CD4-positive, alpha-beta memory T cell (primary cell): Measurements from ENCODE around the gene WDFY2. TPM values are rescaled to one million over a fixed set of nuclear protein-coding genes. Genes with fewer than 3 reads are reported as not detected.
A peak's percentile ranks its signal among the peaks of the same experiment; 100 is the strongest.
"Not testable (repeated sequence)": the region's sequence is repeated elsewhere in the genome, so short reads cannot be mapped to it uniquely, and the experiment has no call there.

Source experiments
- CTCF ChIA-PET: fragments of 350-600 bp; sonication (Branson Sonifier 250); formaldehyde crosslinking; loops from one replicate; lab custom pipeline; 2021; ENCODE audit warnings: inconsistent platforms; ENCODE audit not compliant: partially characterized antibody; lab: Charles Lee
- POLR2A ChIA-PET: fragments of 350-600 bp; sonication (Branson Sonifier 250); formaldehyde crosslinking; loops from one replicate; lab custom pipeline; 2021; ENCODE audit not compliant: partially characterized antibody; lab: Charles Lee
- DNase-seq, 5 donors: peaks; one replicate each; pipeline versions ENCODE4 v3.0.0 to v3.0.0-alpha.2; 2020 to 2022; ENCODE audit warnings: mixed read lengths in 1 of 5
- H3K27ac ChIP-seq: one replicate; pipeline ENCODE4 v1.7.0; 2013; ENCODE audit warnings: low read depth, low read length
- H3K27me3 ChIP-seq: 2 replicates; pipeline ENCODE4 v1.7.0; 2013; ENCODE audit warnings: mild to moderate bottlenecking, low read length, moderate library complexity; ENCODE audit not compliant: insufficient read depth
- H3K36me3 ChIP-seq: 2 replicates; pipeline ENCODE4 v1.7.0; 2013; ENCODE audit warnings: mild to moderate bottlenecking, low read length, moderate library complexity; ENCODE audit not compliant: insufficient read depth
- H3K4me1 ChIP-seq: 2 replicates; pipeline ENCODE4 v1.7.0; 2013; ENCODE audit warnings: mild to moderate bottlenecking, low read length, moderate library complexity; ENCODE audit not compliant: insufficient read depth
- H3K4me3 ChIP-seq, 2 donors: one replicate each; pipeline ENCODE4 v1.7.0; 2013; ENCODE audit warnings: low read length in 2 of 2, mild to moderate bottlenecking in 1 of 2
- H3K9me3 ChIP-seq, 2 donors: one replicate each; pipeline ENCODE4 v1.7.0; 2013; ENCODE audit warnings: low read length in 2 of 2, control low read depth in 1 of 2; ENCODE audit not compliant: control insufficient read depth in 1 of 2
- H3K27ac Mint-ChIP-seq, 7 donors: one replicate each; pipeline ENCODE4 v1.8.0; 2020 to 2021; ENCODE audit warnings: mixed read lengths in 7 of 7, mild to moderate bottlenecking in 6 of 7, inconsistent platforms in 3 of 7, moderate library complexity in 3 of 7
- H3K27me3 Mint-ChIP-seq, 2 donors: one replicate each; pipeline ENCODE4 v1.8.0; 2020 to 2021; ENCODE audit warnings: mixed read lengths in 2 of 2
- H3K36me3 Mint-ChIP-seq, 2 donors: one replicate each; pipeline ENCODE4 v1.8.0; 2020 to 2021; ENCODE audit warnings: mixed read lengths in 2 of 2, inconsistent platforms in 1 of 2, mild to moderate bottlenecking in 1 of 2
- H3K4me1 Mint-ChIP-seq, 4 donors: one replicate each; pipeline ENCODE4 v1.8.0; 2020 to 2021; ENCODE audit warnings: mixed read lengths in 4 of 4, mild to moderate bottlenecking in 1 of 4
- H3K4me3 Mint-ChIP-seq, 8 donors: one replicate each; pipeline ENCODE4 v1.8.0; 2020 to 2021; ENCODE audit warnings: mixed read lengths in 8 of 8, mild to moderate bottlenecking in 7 of 8, moderate library complexity in 6 of 8, inconsistent platforms in 3 of 8
- H3K9me3 Mint-ChIP-seq, 8 donors: one replicate each; pipeline ENCODE4 v1.8.0; 2020 to 2021; ENCODE audit warnings: mixed read lengths in 8 of 8, mild to moderate bottlenecking in 5 of 8, inconsistent platforms in 3 of 8, moderate library complexity in 1 of 8
- intact Hi-C: fragments of 100-400 bp; cut with micrococcal nuclease; formaldehyde crosslinking; loops from one replicate; pipeline ENCODE4 v1.15.1; 2023
- polyA plus RNA-seq, 2 donors: library from polyadenylated mRNA; unstranded; fragments of 300-500 nt; fragmentation: Illumina TruSeq; gene quantifications; one replicate each; pipeline ENCODE4 v1.2.3, GENCODE V29; 2021
- total RNA-seq, 2 experiments: library from RNA; stranded (reverse); gene quantifications; one replicate each; pipeline ENCODE4 v1.2.3, GENCODE V29; 2021

Gene WDFY2
- total and polyA plus RNA-seq, 4 experiments from 2014 or later = 3.8 to 21.8 (median 14.5) TPM

- CTCF ChIA-PET = not testable (repeated sequence)
Measured at GRCh38 chr13:51545446-51545845, 38.8 kb upstream of the WDFY2 start.

GRCh38 chr13:51547425-51548176 lies 36.7 kb upstream of the WDFY2 start:
- H3K27me3 Mint-ChIP-seq = no peaks in the 10 kb centered on the region
- no peak for DNase-seq
- intact Hi-C loops = no loop called here
- no peaks in the 10 kb centered on the region for H3K9me3 Mint-ChIP-seq
- Histone ChIP-seq H3K27me3 (no peaks in the 10 kb centered on the region), H3K27ac (no peak overlapping the region), H3K9me3 (no peaks in the 10 kb centered on the region), H3K36me3 (no peaks in the 10 kb centered on the region), H3K4me1 (no peaks in the 10 kb centered on the region), H3K4me3 (no peak overlapping the region)
- no peaks in the 10 kb centered on the region for H3K4me1 Mint-ChIP-seq
- ChIA-PET POLR2A (no interaction called here), CTCF (no interaction called here)
- no peak overlapping the region for H3K27ac Mint-ChIP-seq
- H3K36me3 Mint-ChIP-seq = no peaks in the 10 kb centered on the region
- H3K4me3 Mint-ChIP-seq = no peak overlapping the region

More at GRCh38 chr13:51545446-51545845, 38.8 kb upstream of the WDFY2 start:
- H3K36me3 Mint-ChIP-seq, H3K4me1 Mint-ChIP-seq, H3K36me3 ChIP-seq, H3K9me3 ChIP-seq, H3K27ac ChIP-seq, POLR2A ChIA-PET, H3K27me3 ChIP-seq, H3K27me3 Mint-ChIP-seq, H3K9me3 Mint-ChIP-seq, DNase-seq, H3K4me3 ChIP-seq, H3K4me3 Mint-ChIP-seq, H3K4me1 ChIP-seq, intact Hi-C loops, H3K27ac Mint-ChIP-seq: not testable (repeated sequence)

- CTCF ChIA-PET = no interaction called here
Measured at GRCh38 chr13:51549050-51549449, 35.2 kb upstream of the WDFY2 start.

GRCh38 chr13:51549593-51549992 lies 34.7 kb upstream of the WDFY2 start:
- no peaks in the 10 kb centered on the region for H3K27me3 Mint-ChIP-seq
- intact Hi-C loops = no loop called here
- H3K4me3 Mint-ChIP-seq = no peak overlapping the region
- POLR2A ChIA-PET = no interaction called here
- no peak for DNase-seq
- Histone ChIP-seq H3K4me1 (no peaks in the 10 kb centered on the region), H3K9me3 (no peaks in the 10 kb centered on the region), H3K36me3 (no peaks in the 10 kb centered on the region), H3K27ac (no peak overlapping the region), H3K27me3 (no peaks in the 10 kb centered on the region), H3K4me3 (no peak overlapping the region)
- no peaks in the 10 kb centered on the region for H3K36me3 Mint-ChIP-seq
- H3K4me1 Mint-ChIP-seq = no peaks in the 10 kb centered on the region
- H3K27ac Mint-ChIP-seq = peak overlapping the region in 1 of 7 donors; percentile 5
- no peaks in the 10 kb centered on the region for H3K9me3 Mint-ChIP-seq
- CTCF ChIA-PET = interaction anchor here (1.3 kb wide), 1 partner anchor 13 kb away, joined by 3 read pairs; no protein-coding TSS in a partner anchor

More at GRCh38 chr13:51549050-51549449, 35.2 kb upstream of the WDFY2 start:
- Histone ChIP-seq H3K36me3 (no peaks in the 10 kb centered on the region), H3K4me1 (no peaks in the 10 kb centered on the region), H3K27ac (no peak overlapping the region), H3K9me3 (no peaks in the 10 kb centered on the region), H3K27me3 (no peaks in the 10 kb centered on the region), H3K4me3 (no peak overlapping the region)
- H3K4me3 Mint-ChIP-seq = no peak overlapping the region
- intact Hi-C loops = no loop called here
- H3K36me3 Mint-ChIP-seq = no peaks in the 10 kb centered on the region
- no peaks in the 10 kb centered on the region for H3K9me3 Mint-ChIP-seq
- no peaks in the 10 kb centered on the region for H3K27me3 Mint-ChIP-seq
- DNase-seq = no peak
- no peaks in the 10 kb centered on the region for H3K4me1 Mint-ChIP-seq
- POLR2A ChIA-PET = no interaction called here
- no peak overlapping the region for H3K27ac Mint-ChIP-seq

GRCh38 chr13:51550151-51550550 lies 34.1 kb upstream of the WDFY2 start:
- no peaks in the 10 kb centered on the region for H3K4me1 Mint-ChIP-seq
- no peak overlapping the region for H3K4me3 Mint-ChIP-seq
- Histone ChIP-seq H3K36me3 (no peaks in the 10 kb centered on the region), H3K4me3 (no peak overlapping the region), H3K27me3 (no peaks in the 10 kb centered on the region), H3K27ac (no peak overlapping the region), H3K9me3 (no peaks in the 10 kb centered on the region), H3K4me1 (no peaks in the 10 kb centered on the region)
- intact Hi-C loops = no loop called here
- no peak for DNase-seq
- ChIA-PET CTCF (interaction anchor here (1.3 kb wide), 1 partner anchor 13 kb away, joined by 3 read pairs; no protein-coding TSS in a partner anchor), POLR2A (no interaction called here)
- H3K27me3 Mint-ChIP-seq = no peaks in the 10 kb centered on the region
- no peak overlapping the region for H3K27ac Mint-ChIP-seq
- no peaks in the 10 kb centered on the region for H3K36me3 Mint-ChIP-seq
- H3K9me3 Mint-ChIP-seq = peaks cover 0 to under 1% (median 0%) of the 10 kb centered on the region in 8 donors

GRCh38 chr13:51551416-51551815 lies 32.8 kb upstream of the WDFY2 start:
- no peak overlapping the region for H3K4me3 Mint-ChIP-seq
- H3K4me1 ChIP-seq = no peaks in the 10 kb centered on the region
- ChIA-PET POLR2A (no interaction called here), CTCF (interaction anchor here (1.7 kb wide), 1 partner anchor 9 kb away, joined by 3 read pairs; no protein-coding TSS in a partner anchor)
- no peaks in the 10 kb centered on the region for H3K27me3 ChIP-seq
- no peaks in the 10 kb centered on the region for H3K4me1 Mint-ChIP-seq
- H3K36me3 Mint-ChIP-seq = no peaks in the 10 kb centered on the region
- no peak overlapping the region for H3K4me3 ChIP-seq
- intact Hi-C loops = no loop called here
- no peak overlapping the region for H3K27ac ChIP-seq
- H3K9me3 ChIP-seq = no peaks in the 10 kb centered on the region
- no peak for DNase-seq
- no peak overlapping the region for H3K27ac Mint-ChIP-seq
- H3K27me3 Mint-ChIP-seq = no peaks in the 10 kb centered on the region
- H3K9me3 Mint-ChIP-seq = peaks cover 0 to 2% (median 0%) of the 10 kb centered on the region in 8 donors
- H3K36me3 ChIP-seq = no peaks in the 10 kb centered on the region

GRCh38 chr13:51552027-51552426 lies 32.2 kb upstream of the WDFY2 start:
- Mint-ChIP-seq H3K27me3 (no peaks in the 10 kb centered on the region), H3K4me1 (no peaks in the 10 kb centered on the region), H3K9me3 (peaks cover 0 to 2% (median 0%) of the 10 kb centered on the region in 8 donors), H3K27ac (no peak overlapping the region), H3K36me3 (no peaks in the 10 kb centered on the region), H3K4me3 (no peak overlapping the region)
- POLR2A ChIA-PET = no interaction called here
- DNase-seq = no peak
- no peak overlapping the region for H3K4me3 ChIP-seq
- no peaks in the 10 kb centered on the region for H3K4me1 ChIP-seq
- intact Hi-C loops = no loop called here
- H3K36me3 ChIP-seq = no peaks in the 10 kb centered on the region
- H3K27me3 ChIP-seq = no peaks in the 10 kb centered on the region
- CTCF ChIA-PET = interaction anchor here (1.3 to 1.7 kb wide), 2 partner anchors 10 to 127 kb away, joined by 3 read pairs; no protein-coding TSS in a partner anchor
- H3K9me3 ChIP-seq = no peaks in the 10 kb centered on the region
- H3K27ac ChIP-seq = no peak overlapping the region
